RWPE1 (cell line): ENCODE data around the gene POLA2.

Experiments
- CTCF ChIA-PET: fragments of 350-600 bp; sonication (Branson Sonifier 250); formaldehyde crosslinking; extraction: SDS; loops from one replicate; lab custom pipeline; 2021; lab: Yijun Ruan, JAX
- POLR2A ChIA-PET: fragments of 400-600 bp; formaldehyde crosslinking; extraction: SDS; loops from one replicate; lab custom pipeline; 2020; ENCODE audit warnings: antibody characterized with exemption; ENCODE audit not compliant: low non-redundant PET; lab: Yijun Ruan, JAX
- DNase-seq: peaks from one replicate; pipeline ENCODE4 v3.0.0; 2012; ENCODE audit warnings: low spot score
- H3K27ac ChIP-seq: fragments of 450-650 bp; 2 replicates; pipeline ENCODE4 v1.5.1; 2017
- TF ChIP-seq, protein P1 (sequence below): fragments of 450-650 bp; conservative IDR thresholded peaks from 2 replicates; pipeline ENCODE4 v1.5.1; 2017; ENCODE audit warnings: low read depth, mild to moderate bottlenecking

POLA2 gene

DNA sequence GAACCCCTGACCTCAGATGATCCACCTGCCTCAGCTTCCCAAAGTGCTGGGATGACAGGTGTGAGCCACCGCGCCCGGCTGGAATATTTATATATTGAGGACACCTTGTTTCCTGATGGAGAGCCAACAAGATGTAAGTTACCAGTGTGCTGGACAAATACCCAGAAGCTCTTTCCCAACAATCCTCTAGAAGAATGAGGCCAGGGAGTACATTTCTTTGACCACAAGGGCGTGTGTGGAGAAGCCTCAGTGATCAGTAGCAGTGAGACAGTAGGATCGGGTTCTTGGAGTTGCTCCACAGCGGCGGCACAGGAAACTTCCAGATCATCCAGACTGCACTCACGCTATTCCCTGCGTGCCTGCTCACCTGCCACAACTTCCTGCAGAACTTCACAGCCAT lies 10.3 kb upstream of the POLA2 start:
- TF ChIP-seq, protein P1, sequence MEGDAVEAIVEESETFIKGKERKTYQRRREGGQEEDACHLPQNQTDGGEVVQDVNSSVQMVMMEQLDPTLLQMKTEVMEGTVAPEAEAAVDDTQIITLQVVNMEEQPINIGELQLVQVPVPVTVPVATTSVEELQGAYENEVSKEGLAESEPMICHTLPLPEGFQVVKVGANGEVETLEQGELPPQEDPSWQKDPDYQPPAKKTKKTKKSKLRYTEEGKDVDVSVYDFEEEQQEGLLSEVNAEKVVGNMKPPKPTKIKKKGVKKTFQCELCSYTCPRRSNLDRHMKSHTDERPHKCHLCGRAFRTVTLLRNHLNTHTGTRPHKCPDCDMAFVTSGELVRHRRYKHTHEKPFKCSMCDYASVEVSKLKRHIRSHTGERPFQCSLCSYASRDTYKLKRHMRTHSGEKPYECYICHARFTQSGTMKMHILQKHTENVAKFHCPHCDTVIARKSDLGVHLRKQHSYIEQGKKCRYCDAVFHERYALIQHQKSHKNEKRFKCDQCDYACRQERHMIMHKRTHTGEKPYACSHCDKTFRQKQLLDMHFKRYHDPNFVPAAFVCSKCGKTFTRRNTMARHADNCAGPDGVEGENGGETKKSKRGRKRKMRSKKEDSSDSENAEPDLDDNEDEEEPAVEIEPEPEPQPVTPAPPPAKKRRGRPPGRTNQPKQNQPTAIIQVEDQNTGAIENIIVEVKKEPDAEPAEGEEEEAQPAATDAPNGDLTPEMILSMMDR, result no peak
- H3K27ac ChIP-seq, result no peak overlapping the region
- CTCF ChIA-PET, result interaction anchor here (1.0 kb wide), 1 partner anchor 80 kb away, joined by 3 read pairs; no protein-coding TSS in a partner anchor
- no peak for DNase-seq
- POLR2A ChIA-PET, result interaction anchor here (1.5 kb wide), 1 partner anchor 10 kb away, joined by 3 read pairs; the partner anchor contains the start of gene POLA2

DNA sequence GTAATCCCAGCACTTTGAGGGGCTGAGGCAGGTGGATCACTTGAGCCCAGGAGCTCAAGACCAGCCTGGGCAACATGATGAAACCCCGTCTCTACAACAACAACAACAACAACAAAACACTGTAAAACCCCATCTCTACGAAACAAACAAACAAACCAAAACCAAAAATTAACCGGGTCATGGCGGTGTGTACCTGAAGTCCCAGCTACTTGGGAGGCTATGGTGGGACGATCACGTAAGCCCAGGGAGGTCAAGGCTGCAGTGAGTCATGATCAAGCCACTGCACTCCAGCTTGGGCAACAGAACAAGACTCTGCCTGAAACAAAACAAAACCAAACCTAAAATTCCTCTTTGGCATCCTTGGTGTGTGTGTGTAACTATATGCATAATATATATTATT lies 7.0 kb upstream of the POLA2 start:
- CTCF ChIA-PET, result interaction anchor here (0.6 to 1.1 kb wide), 2 partner anchors 35 to 79 kb away, joined by 3 to 4 read pairs; no protein-coding TSS in a partner anchor
- no peak overlapping the region for H3K27ac ChIP-seq
- no peak for DNase-seq
- POLR2A ChIA-PET, result no interaction called here
- TF ChIP-seq, protein P1, result no peak

DNA sequence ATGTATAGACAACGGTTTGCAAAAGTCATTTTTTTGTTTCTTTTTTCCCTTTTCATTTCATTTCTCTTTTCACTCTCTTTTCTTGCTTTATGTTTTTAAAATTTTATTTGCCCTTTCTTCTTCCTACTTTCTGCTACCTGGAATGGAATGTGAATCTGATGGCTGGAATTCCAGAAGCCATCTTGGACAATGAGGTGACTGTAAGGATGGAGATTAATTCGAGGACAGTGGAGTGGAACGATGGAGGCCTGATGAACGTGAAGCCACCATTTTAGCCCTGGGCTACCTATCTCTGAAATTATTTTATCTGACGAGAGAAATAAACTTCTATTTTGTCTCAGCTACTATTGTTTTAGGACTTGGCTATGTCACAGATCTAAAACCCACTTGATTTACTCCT lies 2.8 kb upstream of the POLA2 start:
- CTCF ChIA-PET, result interaction anchor here (0.6 kb wide), 1 partner anchor 99 kb away, joined by 3 read pairs; no protein-coding TSS in a partner anchor
- DNase-seq, result no peak

DNA sequence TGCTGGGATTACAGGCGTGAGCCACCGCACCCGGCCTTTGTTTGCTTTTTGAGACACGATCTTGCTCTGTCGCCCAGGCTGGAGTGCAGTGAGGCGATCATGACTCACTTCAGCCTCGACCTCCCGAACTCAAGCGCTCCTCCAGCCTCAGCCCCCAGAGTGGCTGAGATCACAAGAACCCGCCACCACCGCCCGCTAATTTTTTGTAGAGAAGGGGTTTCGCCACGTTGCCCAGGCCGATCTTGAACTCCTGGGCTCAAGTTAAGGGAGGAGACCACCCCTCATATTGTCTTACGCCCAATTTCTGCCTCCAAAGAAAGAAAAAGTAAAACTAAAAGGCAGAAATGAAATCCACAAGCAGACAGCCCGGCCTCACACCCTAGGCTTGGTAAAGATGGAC lies 1.5 kb upstream of the POLA2 start:
- CTCF ChIA-PET, result interaction anchor here (0.6 kb wide), 1 partner anchor 70 kb away, joined by 3 read pairs; no protein-coding TSS in a partner anchor
- DNase-seq, result no peak
- POLR2A ChIA-PET, result no interaction called here
- H3K27ac ChIP-seq, result no peak overlapping the region
- TF ChIP-seq, protein P1, result no peak

More for the DNA sequence above, 2.8 kb upstream of the POLA2 start:
- H3K27ac ChIP-seq, result no peak overlapping the region
- TF ChIP-seq, protein P1, result no peak
- POLR2A ChIA-PET, result interaction anchor here (0.6 kb wide), 1 partner anchor 23 kb away, joined by 5 read pairs; no protein-coding TSS in a partner anchor

DNA sequence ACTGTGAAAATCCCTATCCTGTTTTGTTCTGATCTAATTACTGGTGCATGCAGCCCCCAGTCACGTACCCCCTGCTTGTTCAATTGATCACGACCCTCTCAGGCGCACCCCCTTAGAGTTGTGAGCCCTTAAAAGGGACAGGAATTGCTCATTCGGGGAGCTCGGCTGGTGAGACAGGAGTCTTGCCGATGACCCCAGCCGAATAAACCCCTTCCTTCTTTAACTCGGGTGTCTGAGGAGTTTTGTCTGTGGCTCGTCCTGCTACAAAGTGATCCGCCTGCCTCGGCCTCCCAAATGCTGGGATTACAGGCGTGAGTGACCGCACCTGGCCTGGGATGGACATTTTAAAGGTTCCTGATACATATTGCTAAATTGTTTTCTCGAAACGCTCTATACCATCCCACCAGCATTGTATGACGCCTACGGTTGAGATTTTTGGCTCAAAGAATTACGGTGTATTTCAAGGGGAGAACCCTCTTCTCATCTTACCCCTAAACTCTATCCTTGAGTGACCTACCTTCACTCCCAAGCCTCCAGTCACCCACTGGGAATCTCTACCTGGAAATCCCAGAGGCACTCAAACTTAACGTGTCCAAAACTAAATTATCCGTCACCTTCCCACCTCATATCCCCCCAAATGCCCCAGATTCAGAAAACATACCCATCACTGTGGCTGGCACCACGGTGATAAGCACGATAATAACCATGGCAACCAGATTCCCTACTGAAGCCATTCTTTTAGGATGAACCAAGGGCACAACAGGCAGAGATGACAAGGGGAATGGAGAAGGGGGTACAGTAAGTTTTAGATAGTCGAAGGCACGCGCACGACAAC lies 789 bp upstream of the POLA2 start:
- ChIA-PET POLR2A (interaction anchor here (0.5 to 0.7 kb wide), 2 partner anchors 69 to 103 kb away, joined by 4 to 5 read pairs; no protein-coding TSS in a partner anchor), CTCF (interaction anchor here (0.6 to 2.2 kb wide), 2 partner anchors 55 to 69 kb away, joined by 3 to 12 read pairs; partner anchors contain the start of gene CDC42EP2)
- H3K27ac ChIP-seq, result peak overlapping the region; percentile 94
- no peak for DNase-seq
- TF ChIP-seq, protein P1, result no peak

DNA sequence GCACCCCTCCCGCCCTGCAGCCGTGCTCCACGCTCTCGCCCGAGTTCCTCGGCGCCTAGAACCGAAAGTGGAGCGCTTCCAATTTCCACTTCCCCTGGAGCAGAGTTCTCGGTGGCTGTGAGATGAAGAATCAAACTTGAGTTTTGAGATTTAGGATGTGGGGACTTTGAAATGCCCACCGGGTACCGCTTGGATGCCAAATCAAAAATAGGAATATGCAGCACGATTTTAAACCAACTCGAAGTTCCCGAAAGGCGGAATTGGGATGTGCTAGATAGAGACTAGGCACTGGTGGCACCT lies 569 bp downstream of the POLA2 start:
- no peak for DNase-seq
- CTCF ChIA-PET, result interaction anchor here (0.8 to 2.2 kb wide), 3 partner anchors 13 to 53 kb away, joined by 3 to 12 read pairs (median 8); partner anchors contain the start of gene CDC42EP2

More for the DNA sequence above, 569 bp downstream of the POLA2 start:
- POLR2A ChIA-PET, result interaction anchor here (0.5 to 1.4 kb wide), 6 partner anchors 23 to 790 kb away, joined by 3 to 4 read pairs (median 3); partner anchors contain the start of genes DPF2 and SF3B2
- H3K27ac ChIP-seq, result peak overlapping the region; percentile 94
- TF ChIP-seq, protein P1, result no peak
